SK-MEL-5 (cell line): Measurements from ENCODE around the gene GPC6. TPM values are rescaled to one million over a fixed set of nuclear protein-coding genes. Genes with fewer than 3 reads are reported as not detected.

Source experiments
- DNase-seq: peaks from one replicate; pipeline ENCODE4 v3.0.0-alpha.2; 2016; ENCODE audit warnings: low read depth, low spot score
- in situ Hi-C: cut with HindIII; loops from 2 replicates; pipeline ENCODE4 v1.10.0; 2016; ENCODE audit warnings: low sequenced_read_pairs, high pct_unique_total_duplicates, low pct_unique_long_range_greater_than_20kb
- total RNA-seq: library from RNA; depleted of rRNA; stranded (reverse); fragments of >200 nt; shearing (Covaris generic); gene quantifications from 2 replicates; pipeline ENCODE4 v1.2.3, GENCODE V29; 2014

Gene GPC6
- total RNA-seq, 1 experiment from 2014 or later, result 6.6 TPM

- no peak for DNase-seq
- in situ Hi-C loops, result no loop called here
Measured at GRCh38 chr13:93948162-93948922, 721.7 kb downstream of the GPC6 start.

GRCh38 chr13:93951108-93951507 lies 724.5 kb downstream of the GPC6 start:
- no peak for DNase-seq
- in situ Hi-C loops, result no loop called here

- in situ Hi-C loops, result no loop called here
- DNase-seq, result no peak
Measured at GRCh38 chr13:93951951-93952350, 725.3 kb downstream of the GPC6 start.

- no peak for DNase-seq
- in situ Hi-C loops, result no loop called here
Measured at GRCh38 chr13:93953841-93954240, 727.2 kb downstream of the GPC6 start.

GRCh38 chr13:93955904-93956303 lies 729.3 kb downstream of the GPC6 start:
- in situ Hi-C loops, result no loop called here
- DNase-seq, result no peak

GRCh38 chr13:93956426-93956825 lies 729.8 kb downstream of the GPC6 start:
- in situ Hi-C loops, result no loop called here
- DNase-seq, result no peak

GRCh38 chr13:93957371-93957770 lies 730.8 kb downstream of the GPC6 start:
- no peak for DNase-seq
- in situ Hi-C loops, result no loop called here

GRCh38 chr13:93959796-93960533 lies 733.4 kb downstream of the GPC6 start:
- no peak for DNase-seq
- in situ Hi-C loops, result no loop called here

GRCh38 chr13:93963266-93964145 lies 736.9 kb downstream of the GPC6 start:
- in situ Hi-C loops, result no loop called here
- no peak for DNase-seq

- in situ Hi-C loops, result no loop called here
- DNase-seq, result no peak
Measured at GRCh38 chr13:93964146-93964512, 737.5 kb downstream of the GPC6 start.

- no peak for DNase-seq
- in situ Hi-C loops, result no loop called here
Measured at GRCh38 chr13:93965587-93965986, 739.0 kb downstream of the GPC6 start.

GRCh38 chr13:93966267-93966936 lies 739.8 kb downstream of the GPC6 start:
- DNase-seq, result no peak
- in situ Hi-C loops, result no loop called here

GRCh38 chr13:93967286-93967685 lies 740.7 kb downstream of the GPC6 start:
- no peak for DNase-seq
- in situ Hi-C loops, result no loop called here

GRCh38 chr13:93975242-93975641 lies 748.6 kb downstream of the GPC6 start:
- DNase-seq, result no peak
- in situ Hi-C loops, result no loop called here

GRCh38 chr13:93976528-93976927 lies 749.9 kb downstream of the GPC6 start:
- in situ Hi-C loops, result no loop called here
- DNase-seq, result no peak

- no peak for DNase-seq
- in situ Hi-C loops, result no loop called here
Measured at GRCh38 chr13:93977986-93978385, 751.4 kb downstream of the GPC6 start.

GRCh38 chr13:93981426-93981977 lies 754.9 kb downstream of the GPC6 start:
- no peak for DNase-seq
- in situ Hi-C loops, result no loop called here
